ENCODE results near the gene PARP4. TPM values are rescaled to one million over a fixed set of nuclear protein-coding genes. Genes with fewer than 3 reads are reported as not detected.

PARP4 gene
- 65.3 and 71.6 TPM in 2 replicates for total RNA-seq

DNA sequence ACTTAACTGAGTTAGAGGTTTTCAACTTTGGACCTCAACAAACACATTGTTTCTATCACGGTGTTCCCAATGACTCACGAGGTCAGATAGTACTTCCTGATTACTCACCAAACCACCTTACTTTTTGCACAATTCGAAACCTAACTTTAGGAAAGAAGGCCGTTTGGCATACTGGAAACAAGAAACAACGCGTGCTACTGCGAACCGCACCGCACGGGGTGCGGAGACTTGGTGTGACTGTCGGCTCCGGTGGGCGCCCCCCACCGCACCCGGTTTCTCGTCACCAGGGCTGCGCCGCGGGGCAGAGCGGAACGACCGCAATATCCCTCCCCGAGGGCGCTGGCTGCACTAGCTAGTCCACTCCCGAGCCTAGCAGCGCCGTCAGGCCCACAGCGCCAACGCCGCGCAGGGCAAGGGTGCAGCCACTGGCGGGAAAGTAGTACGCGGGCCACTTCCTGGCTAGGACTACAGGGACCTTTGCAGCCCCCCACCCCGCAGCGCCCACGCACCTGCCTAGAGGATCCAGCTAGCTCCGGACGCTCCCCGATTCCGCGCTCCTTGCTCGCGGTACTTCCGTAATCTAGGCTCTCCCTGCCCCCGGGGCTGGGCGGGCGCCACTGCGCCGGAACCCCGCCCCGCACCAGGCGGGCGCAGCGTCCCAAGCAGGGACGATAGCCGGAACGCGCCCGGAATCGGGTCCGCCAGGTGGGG is at the start of gene PARP4:
Gene PARP4, minus strand, starts transcription at position 582 of the 711 bp plus-strand sequence. CDS start 9,002 bp downstream, outside the sequence.

Other genes starting within 250 kb of the PARP4 start
- under 0.01 TPM in 1 of 2 replicates, not detected in the other for gene C1QTNF9, start 203.2 kb downstream of the PARP4 start, total RNA-seq
- gene ATP12A, start 167.6 kb upstream of the PARP4 start, total RNA-seq, result under 0.01 TPM in 1 of 2 replicates, not detected in the other